ENCODE results near the gene TMEM150A.

GRCh38 chr2:85554980-85555612 lies 47.4 kb downstream of the TMEM150A start:
- TF ChIP-seq, protein P1, sequence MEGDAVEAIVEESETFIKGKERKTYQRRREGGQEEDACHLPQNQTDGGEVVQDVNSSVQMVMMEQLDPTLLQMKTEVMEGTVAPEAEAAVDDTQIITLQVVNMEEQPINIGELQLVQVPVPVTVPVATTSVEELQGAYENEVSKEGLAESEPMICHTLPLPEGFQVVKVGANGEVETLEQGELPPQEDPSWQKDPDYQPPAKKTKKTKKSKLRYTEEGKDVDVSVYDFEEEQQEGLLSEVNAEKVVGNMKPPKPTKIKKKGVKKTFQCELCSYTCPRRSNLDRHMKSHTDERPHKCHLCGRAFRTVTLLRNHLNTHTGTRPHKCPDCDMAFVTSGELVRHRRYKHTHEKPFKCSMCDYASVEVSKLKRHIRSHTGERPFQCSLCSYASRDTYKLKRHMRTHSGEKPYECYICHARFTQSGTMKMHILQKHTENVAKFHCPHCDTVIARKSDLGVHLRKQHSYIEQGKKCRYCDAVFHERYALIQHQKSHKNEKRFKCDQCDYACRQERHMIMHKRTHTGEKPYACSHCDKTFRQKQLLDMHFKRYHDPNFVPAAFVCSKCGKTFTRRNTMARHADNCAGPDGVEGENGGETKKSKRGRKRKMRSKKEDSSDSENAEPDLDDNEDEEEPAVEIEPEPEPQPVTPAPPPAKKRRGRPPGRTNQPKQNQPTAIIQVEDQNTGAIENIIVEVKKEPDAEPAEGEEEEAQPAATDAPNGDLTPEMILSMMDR (IDR thresholded peaks at IDR 0.05; ENCODE audit: low read depth, low read length, poor library complexity, severe bottlenecking) = no peak
- TF ChIP-seq EZH2phosphoT487 (IDR thresholded peaks at IDR 0.05; ENCODE audit: borderline replicate concordance, low read length) = no peak

All from DOHH2 (cell line).